ENCODE measurements around the gene SLC30A3.

Gene SLC30A3

GRCh38 chr2:27221166-27221565, 41.7 kb downstream of the SLC30A3 start:
- no peak for DNase-seq
- no peaks in the 10 kb centered on the region for H3K9me2 ChIP-seq (replicated peaks; ENCODE audit: insufficient read depth, low read length)

DNA sequence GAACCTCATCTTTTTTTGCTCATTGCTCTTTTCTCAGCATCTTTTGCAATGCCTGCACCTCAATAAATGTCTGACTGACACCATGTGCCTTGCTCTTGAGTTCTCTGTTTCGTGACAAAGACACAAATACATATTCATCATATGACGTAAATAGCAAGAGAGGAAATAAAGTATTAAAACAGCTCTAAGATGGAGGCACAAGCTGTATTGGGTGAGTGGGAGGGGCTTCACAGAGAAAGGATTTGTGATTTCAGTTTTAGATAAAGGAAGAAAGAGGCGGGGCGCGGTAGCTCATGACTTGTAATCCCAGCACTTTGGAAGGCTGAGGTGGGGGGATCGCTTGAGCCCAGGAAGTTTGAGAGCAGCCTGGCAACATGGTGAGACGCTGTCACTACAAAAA, 42.8 kb downstream of the SLC30A3 start:
- Histone ChIP-seq H3K4me2 (ENCODE audit: low read depth, low read length) (no peak overlapping the region), H3K27me3 (replicated peaks; ENCODE audit: insufficient read depth, low read length) (no peaks in the 10 kb centered on the region), H3K79me2 (ENCODE audit: low read length) (peaks cover 25% of the 10 kb centered on the region), H3K27ac (ENCODE audit: low read length) (no peak overlapping the region), H3K36me3 (replicated peaks; ENCODE audit: insufficient read depth, low read length) (peaks cover 9% of the 10 kb centered on the region; the same call in 1 of the 2 replicates), H2AFZ (ENCODE audit: low read length) (no peak overlapping the region), H4K20me1 (ENCODE audit: insufficient read depth, low read length) (no peaks in the 10 kb centered on the region), H3K9me3 (replicated peaks; ENCODE audit: insufficient read depth, low read length) (no peaks in the 10 kb centered on the region), H3K9ac (ENCODE audit: low read length) (no peak overlapping the region), H3F3A (ENCODE audit: insufficient read depth, low read length) (no peaks in the 10 kb centered on the region), H3K9me2 (replicated peaks; ENCODE audit: insufficient read depth, low read length) (no peaks in the 10 kb centered on the region), H3K4me1 (ENCODE audit: low read length) (peaks cover 14% of the 10 kb centered on the region), H3K4me3 (ENCODE audit: low read length) (no peak overlapping the region)
- TF ChIP-seq EZH2 (optimal IDR thresholded peaks at IDR 0.05; ENCODE audit: low read depth, low read length) (no peak), EZH2phosphoT487 (IDR thresholded peaks at IDR 0.05; ENCODE audit: low read length) (no peak), CTCF (IDR thresholded peaks at IDR 0.05; ENCODE audit: low read length) (no peak)
- DNase-seq, result no peak

More at GRCh38 chr2:27221166-27221565, 41.7 kb downstream of the SLC30A3 start:
- H3K9me3 ChIP-seq (replicated peaks; ENCODE audit: insufficient read depth, low read length), result no peaks in the 10 kb centered on the region
- H4K20me1 ChIP-seq (ENCODE audit: insufficient read depth, low read length), result no peaks in the 10 kb centered on the region
- H3K9ac ChIP-seq (ENCODE audit: low read length), result no peak overlapping the region
- no peak overlapping the region for H3K27ac ChIP-seq (ENCODE audit: low read length)
- no peak overlapping the region for H2AFZ ChIP-seq (ENCODE audit: low read length)
- no peaks in the 10 kb centered on the region for H3K27me3 ChIP-seq (replicated peaks; ENCODE audit: insufficient read depth, low read length)
- H3K4me2 ChIP-seq (ENCODE audit: low read depth, low read length), result no peak overlapping the region
- H3K36me3 ChIP-seq (replicated peaks; ENCODE audit: insufficient read depth, low read length), result peaks cover 16% of the 10 kb centered on the region
- H3K4me3 ChIP-seq (ENCODE audit: low read length), result no peak overlapping the region
- TF ChIP-seq CTCF (IDR thresholded peaks at IDR 0.05; ENCODE audit: low read length), result no peak
- TF ChIP-seq EZH2 (optimal IDR thresholded peaks at IDR 0.05; ENCODE audit: low read depth, low read length), result no peak
- TF ChIP-seq EZH2phosphoT487 (IDR thresholded peaks at IDR 0.05; ENCODE audit: low read length), result no peak
- H3K4me1 ChIP-seq (ENCODE audit: low read length), result peaks cover 14% of the 10 kb centered on the region
- no peaks in the 10 kb centered on the region for H3F3A ChIP-seq (ENCODE audit: insufficient read depth, low read length)
- H3K79me2 ChIP-seq (ENCODE audit: low read length), result peaks cover 25% of the 10 kb centered on the region

- Histone ChIP-seq H3K9me3 (replicated peaks; ENCODE audit: insufficient read depth, low read length) (no peaks in the 10 kb centered on the region), H3K36me3 (replicated peaks; ENCODE audit: insufficient read depth, low read length) (peaks cover 9% of the 10 kb centered on the region; the same call in 1 of the 2 replicates), H2AFZ (ENCODE audit: low read length) (no peak overlapping the region), H3K4me1 (ENCODE audit: low read length) (peaks cover 14% of the 10 kb centered on the region), H3K27ac (ENCODE audit: low read length) (no peak overlapping the region), H3K9ac (ENCODE audit: low read length) (no peak overlapping the region), H3K4me2 (ENCODE audit: low read depth, low read length) (no peak overlapping the region), H3K27me3 (replicated peaks; ENCODE audit: insufficient read depth, low read length) (no peaks in the 10 kb centered on the region), H3K79me2 (ENCODE audit: low read length) (peaks cover 25% of the 10 kb centered on the region), H3K4me3 (ENCODE audit: low read length) (no peak overlapping the region), H3K9me2 (replicated peaks; ENCODE audit: insufficient read depth, low read length) (no peaks in the 10 kb centered on the region), H4K20me1 (ENCODE audit: insufficient read depth, low read length) (no peaks in the 10 kb centered on the region), H3F3A (ENCODE audit: insufficient read depth, low read length) (no peaks in the 10 kb centered on the region)
- no peak for TF ChIP-seq EZH2 (optimal IDR thresholded peaks at IDR 0.05; ENCODE audit: low read depth, low read length)
- TF ChIP-seq EZH2phosphoT487 (IDR thresholded peaks at IDR 0.05; ENCODE audit: low read length), result no peak
- no peak for TF ChIP-seq CTCF (IDR thresholded peaks at IDR 0.05; ENCODE audit: low read length)
- DNase-seq, result no peak
These were observed 43.8 kb downstream of the SLC30A3 start for GRCh38 chr2:27219091-27219490.

All from MM.1S (cell line).